Smooth muscle cell (in vitro differentiated cells): Measurements from ENCODE around the gene OTOG. TPM values are rescaled to one million over a fixed set of nuclear protein-coding genes. Genes with fewer than 3 reads are reported as not detected.

ENCODE experiments used
- DNase-seq: peaks from one replicate; lab custom pipeline; 2025; ENCODE audit not compliant: unreplicated experiment; lab: John Stamatoyannopoulos, UW
- H2AFZ ChIP-seq: fragments of 200-600 bp; sonication (generic); 2 replicates; pipeline ENCODE4 v1.6.0; 2016; ENCODE audit warnings: antibody characterized with exemption, low read depth, mild to moderate bottlenecking
- H3F3A ChIP-seq: fragments of 200-600 bp; sonication (generic); 2 replicates; pipeline ENCODE4 v1.6.0; 2017; ENCODE audit warnings: antibody characterized with exemption, low read depth
- H3K27ac ChIP-seq: fragments of 200-600 bp; sonication (generic); 2 replicates; pipeline ENCODE4 v1.5.1; 2016; ENCODE audit warnings: low read depth, mild to moderate bottlenecking
- H3K27me3 ChIP-seq: fragments of 200-600 bp; sonication (generic); 2 replicates; pipeline ENCODE4 v1.6.1; 2016; ENCODE audit warnings: low read depth, mild to moderate bottlenecking
- H3K36me3 ChIP-seq: fragments of 200-600 bp; sonication (generic); 2 replicates; pipeline ENCODE4 v1.5.1; 2016; ENCODE audit warnings: low read depth
- H3K4me1 ChIP-seq: fragments of 200-600 bp; sonication (generic); 2 replicates; pipeline ENCODE4 v1.5.1; 2016; ENCODE audit warnings: low read depth
- H3K4me2 ChIP-seq: fragments of 200-600 bp; sonication (generic); 2 replicates; pipeline ENCODE4 v1.6.0; 2016; ENCODE audit warnings: mild to moderate bottlenecking
- H3K4me3 ChIP-seq: fragments of 200-600 bp; sonication (generic); 2 replicates; pipeline ENCODE4 v1.5.1; 2016; ENCODE audit warnings: mild to moderate bottlenecking
- H3K79me2 ChIP-seq: fragments of 200-600 bp; sonication (generic); 2 replicates; pipeline ENCODE4 v1.6.0; 2016; ENCODE audit warnings: low read depth, mild to moderate bottlenecking
- H3K9ac ChIP-seq: fragments of 200-600 bp; sonication (generic); 2 replicates; pipeline ENCODE4 v1.6.0; 2016; ENCODE audit warnings: low read depth
- H3K9me3 ChIP-seq: fragments of 200-600 bp; sonication (generic); replicated peaks from 2 replicates; pipeline ENCODE4 v1.5.1; 2016; ENCODE audit warnings: low read depth
- H4K20me1 ChIP-seq: fragments of 200-600 bp; sonication (generic); 2 replicates; pipeline ENCODE4 v1.6.0; 2016; ENCODE audit warnings: low read depth
- WGBS: methylation state at CpG from one replicate; pipeline ENCODE4 v1.1.7; 2016; ENCODE audit warnings: low lambda C conversion rate; 5-methylcytosine and 5-hydroxymethylcytosine counted together
- polyA plus RNA-seq: library from polyadenylated mRNA; unstranded; fragments of >200 nt; fragmentation: Nextera tagmentation; extraction: Ambion mirVana; gene quantifications from 2 replicates; pipeline ENCODE4 v1.2.1, GENCODE V29; 2016
- total RNA-seq: library from RNA; depleted of rRNA; stranded (reverse); fragments of >200 nt; gene quantifications from 2 replicates; pipeline ENCODE4 v1.2.3, GENCODE V29; 2014
- TF ChIP-seq, protein P1 (sequence below): fragments of 200-600 bp; sonication (generic); IDR thresholded peaks from 2 replicates; pipeline ENCODE4 v1.5.1; 2017; ENCODE audit warnings: borderline replicate concordance, mild to moderate bottlenecking, antibody characterized with exemption; ENCODE audit not compliant: insufficient read depth, poor library complexity, severe bottlenecking

The OTOG gene
- total and polyA plus RNA-seq, 2 experiments from 2014 or later: not detected

- TF ChIP-seq, protein P1, sequence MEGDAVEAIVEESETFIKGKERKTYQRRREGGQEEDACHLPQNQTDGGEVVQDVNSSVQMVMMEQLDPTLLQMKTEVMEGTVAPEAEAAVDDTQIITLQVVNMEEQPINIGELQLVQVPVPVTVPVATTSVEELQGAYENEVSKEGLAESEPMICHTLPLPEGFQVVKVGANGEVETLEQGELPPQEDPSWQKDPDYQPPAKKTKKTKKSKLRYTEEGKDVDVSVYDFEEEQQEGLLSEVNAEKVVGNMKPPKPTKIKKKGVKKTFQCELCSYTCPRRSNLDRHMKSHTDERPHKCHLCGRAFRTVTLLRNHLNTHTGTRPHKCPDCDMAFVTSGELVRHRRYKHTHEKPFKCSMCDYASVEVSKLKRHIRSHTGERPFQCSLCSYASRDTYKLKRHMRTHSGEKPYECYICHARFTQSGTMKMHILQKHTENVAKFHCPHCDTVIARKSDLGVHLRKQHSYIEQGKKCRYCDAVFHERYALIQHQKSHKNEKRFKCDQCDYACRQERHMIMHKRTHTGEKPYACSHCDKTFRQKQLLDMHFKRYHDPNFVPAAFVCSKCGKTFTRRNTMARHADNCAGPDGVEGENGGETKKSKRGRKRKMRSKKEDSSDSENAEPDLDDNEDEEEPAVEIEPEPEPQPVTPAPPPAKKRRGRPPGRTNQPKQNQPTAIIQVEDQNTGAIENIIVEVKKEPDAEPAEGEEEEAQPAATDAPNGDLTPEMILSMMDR: no peak
- H3K4me2 ChIP-seq: no peak overlapping the region
- H3K27me3 ChIP-seq: no peaks in the 10 kb centered on the region
- no peak overlapping the region for H2AFZ ChIP-seq
- no peaks in the 10 kb centered on the region for H3K9me3 ChIP-seq
- no peaks in the 10 kb centered on the region for H3K36me3 ChIP-seq
- no peaks in the 10 kb centered on the region for H3F3A ChIP-seq
- H3K4me1 ChIP-seq: no peaks in the 10 kb centered on the region
- no peak for DNase-seq
- no peaks in the 10 kb centered on the region for H3K79me2 ChIP-seq
- 97% methylated on average over 6 of the region's 6 CpGs for WGBS
- no peaks in the 10 kb centered on the region for H4K20me1 ChIP-seq
- no peak overlapping the region for H3K4me3 ChIP-seq
- H3K27ac ChIP-seq: no peak overlapping the region
- no peak overlapping the region for H3K9ac ChIP-seq
Observed at GRCh38 chr11:17642980-17643379, 95.9 kb downstream of the OTOG start.

DNA sequence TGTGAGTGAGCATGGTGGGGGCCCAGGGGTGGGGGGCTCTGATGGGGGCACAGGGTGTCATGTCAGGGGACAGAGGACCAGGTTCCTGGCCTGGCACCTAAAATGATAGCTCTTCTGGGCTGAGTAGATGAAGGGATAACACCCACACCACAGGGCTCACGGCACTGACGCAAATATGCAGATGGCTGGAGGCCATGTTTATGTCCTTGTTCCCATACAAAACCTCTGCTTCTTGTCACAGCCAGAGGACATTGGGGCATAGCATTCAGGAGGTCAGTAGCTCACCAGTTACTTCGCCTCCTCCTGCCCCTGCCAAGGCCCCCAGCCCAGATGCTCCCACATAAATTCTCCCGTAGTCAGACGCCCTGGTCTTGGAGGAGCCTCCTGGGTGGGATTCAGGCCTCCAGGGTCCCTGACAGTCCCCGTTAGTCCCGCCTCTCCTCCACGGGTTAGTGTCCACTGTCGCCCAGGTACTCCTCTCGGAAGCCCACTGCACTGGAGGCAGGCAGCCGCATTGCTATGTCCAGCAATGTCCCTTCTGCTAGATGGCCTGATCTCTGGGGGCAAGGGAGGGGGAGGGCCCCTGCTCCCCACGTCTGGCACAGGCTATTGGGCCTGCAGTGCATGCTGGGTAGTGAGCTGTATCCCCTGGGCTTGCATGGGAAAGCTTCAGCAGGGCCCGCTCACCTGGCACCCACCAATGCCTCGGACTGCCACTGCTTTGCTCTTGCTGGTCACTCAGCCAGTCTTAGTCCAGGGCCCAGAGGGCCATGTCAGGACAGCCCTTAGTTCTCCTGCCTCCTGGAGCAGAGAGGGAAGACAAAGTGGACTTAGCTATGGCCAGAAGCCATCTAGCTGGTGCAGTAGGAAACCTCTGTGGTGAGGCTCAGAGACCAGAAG lies 96.7 kb downstream of the OTOG start:
- Histone ChIP-seq H3F3A (no peaks in the 10 kb centered on the region), H2AFZ (no peak overlapping the region), H3K4me1 (no peaks in the 10 kb centered on the region), H3K27me3 (no peaks in the 10 kb centered on the region), H3K27ac (no peak overlapping the region), H3K9me3 (no peaks in the 10 kb centered on the region), H3K9ac (no peak overlapping the region), H3K36me3 (no peaks in the 10 kb centered on the region), H3K4me3 (no peak overlapping the region), H4K20me1 (no peaks in the 10 kb centered on the region), H3K79me2 (no peaks in the 10 kb centered on the region), H3K4me2 (no peak overlapping the region)
- WGBS: 79% methylated on average over 13 of the region's 14 CpGs
- no peak for DNase-seq
- TF ChIP-seq, protein P1: no peak

DNA sequence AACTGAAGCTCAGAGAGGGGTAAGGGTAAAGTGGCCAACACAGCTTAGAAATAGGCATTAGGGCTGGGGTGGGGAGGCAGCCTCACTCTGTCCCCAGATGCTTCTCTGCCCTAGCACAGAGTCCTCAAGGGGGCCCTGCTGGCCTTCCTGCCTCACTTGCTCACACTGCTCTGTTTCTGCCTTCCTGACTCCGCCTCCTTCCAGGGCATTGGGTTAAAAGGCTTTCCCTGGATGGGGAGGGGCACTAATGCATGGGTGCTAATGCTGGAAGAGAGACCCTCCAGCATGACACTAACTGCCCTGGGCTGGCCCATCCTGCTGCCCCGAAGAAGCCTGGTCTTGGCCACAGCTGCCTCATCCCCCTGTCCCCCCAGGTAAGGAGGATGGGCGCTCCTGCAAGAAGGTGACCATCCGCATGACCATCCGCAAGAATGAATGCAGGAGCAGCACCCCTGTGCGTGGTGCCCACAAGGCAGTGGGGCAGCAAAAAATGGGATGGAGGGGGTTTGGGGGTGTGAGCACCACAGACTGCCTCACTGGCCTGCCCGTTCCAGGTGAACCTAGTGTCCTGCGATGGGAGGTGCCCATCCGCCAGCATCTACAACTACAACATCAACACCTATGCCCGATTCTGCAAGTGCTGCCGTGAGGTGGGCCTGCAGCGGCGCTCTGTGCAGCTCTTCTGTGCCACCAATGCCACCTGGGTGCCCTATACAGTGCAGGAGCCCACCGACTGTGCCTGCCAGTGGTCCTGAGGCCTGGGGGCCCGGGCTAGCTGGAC lies 98.3 kb downstream of the OTOG start:
- Histone ChIP-seq H4K20me1 (no peaks in the 10 kb centered on the region), H3K27me3 (no peaks in the 10 kb centered on the region), H3F3A (no peaks in the 10 kb centered on the region), H3K79me2 (no peaks in the 10 kb centered on the region), H3K4me2 (no peak overlapping the region), H3K9ac (no peak overlapping the region), H3K27ac (no peak overlapping the region), H3K4me3 (no peak overlapping the region), H3K4me1 (no peaks in the 10 kb centered on the region), H2AFZ (no peak overlapping the region), H3K9me3 (no peaks in the 10 kb centered on the region), H3K36me3 (no peaks in the 10 kb centered on the region)
- TF ChIP-seq, protein P1: no peak
- DNase-seq: no peak
- WGBS: 94% methylated on average over 15 of the region's 15 CpGs
